LNCAP (cell line): ENCODE data around the gene TMEM8B.

Experiments
- CTCF ChIP-seq: fragments of 450-650 bp; IDR thresholded peaks from 2 replicates; pipeline ENCODE4 v1.5.1; 2017; ENCODE audit warnings: mild to moderate bottlenecking

The TMEM8B gene

GRCh38 chr9:35801328-35802128, 27.5 kb upstream of the TMEM8B start:
- TF ChIP-seq CTCF = no peak

- TF ChIP-seq CTCF = no peak
These were observed 22.9 kb upstream of the TMEM8B start for GRCh38 chr9:35806101-35806500.

GRCh38 chr9:35808433-35808832, 20.6 kb upstream of the TMEM8B start:
- no peak for TF ChIP-seq CTCF

GRCh38 chr9:35810122-35810521, 18.9 kb upstream of the TMEM8B start:
- no peak for TF ChIP-seq CTCF

GRCh38 chr9:35811381-35812024, 17.5 kb upstream of the TMEM8B start:
- no peak for TF ChIP-seq CTCF

GRCh38 chr9:35812025-35812602, 16.9 kb upstream of the TMEM8B start, which contains the start of gene SPAG8:
Gene SPAG8, minus strand, starts transcription at chr9:35812262. Its CDS starts 115 bp downstream, at chr9:35812147.
- TF ChIP-seq CTCF = no peak

GRCh38 chr9:35813434-35814105, 15.5 kb upstream of the TMEM8B start:
- peak; percentile 28; the same call in 1 of the 2 replicates for TF ChIP-seq CTCF
